ENCODE results near the gene COPG1.
A peak's percentile ranks its signal among the peaks of the same experiment; 100 is the strongest.
"Not testable (repeated sequence)": the region's sequence is repeated elsewhere in the genome, so short reads cannot be mapped to it uniquely, and the experiment has no call there.

COPG1 gene

GRCh38 chr3:129245641-129246306, 3.6 kb upstream of the COPG1 start:
- not testable (repeated sequence) for H3K27me3 ChIP-seq (ENCODE audit: insufficient read depth, low read depth, severe bottlenecking); H3K9me3 ChIP-seq (ENCODE audit: severe bottlenecking); H3K27ac ChIP-seq; H3K4me3 ChIP-seq (ENCODE audit: low read depth, low read length); H3K36me3 ChIP-seq
- peak; percentile 73 for TF ChIP-seq CTCF (IDR thresholded peaks at IDR 0.05; ENCODE audit: low read depth, low read length)
- peak; percentile 89 for DNase-seq

GRCh38 chr3:129246636-129247035, 2.8 kb upstream of the COPG1 start:
- no peak overlapping the region for H3K27ac ChIP-seq
- no peak overlapping the region for H3K4me3 ChIP-seq (ENCODE audit: low read depth, low read length)
- TF ChIP-seq CTCF (IDR thresholded peaks at IDR 0.05; ENCODE audit: low read depth, low read length): no peak
- no peak for DNase-seq
- peaks cover 3% of the 10 kb centered on the region; the same call in 1 of the 2 replicates for H3K36me3 ChIP-seq
- no peaks in the 10 kb centered on the region for H3K9me3 ChIP-seq (ENCODE audit: severe bottlenecking)
- H3K27me3 ChIP-seq (ENCODE audit: insufficient read depth, low read depth, severe bottlenecking): no peaks in the 10 kb centered on the region

GRCh38 chr3:129248286-129248979, 973 bp upstream of the COPG1 start:
- H3K27me3 ChIP-seq (ENCODE audit: insufficient read depth, low read depth, severe bottlenecking): no peaks in the 10 kb centered on the region
- H3K4me3 ChIP-seq (ENCODE audit: low read depth, low read length): peak overlapping the region; percentile 66
- no peaks in the 10 kb centered on the region for H3K9me3 ChIP-seq (ENCODE audit: severe bottlenecking)
- H3K27ac ChIP-seq: no peak overlapping the region
- H3K36me3 ChIP-seq: peaks cover 21% of the 10 kb centered on the region
- DNase-seq: no peak
- no peak for TF ChIP-seq CTCF (IDR thresholded peaks at IDR 0.05; ENCODE audit: low read depth, low read length)

- no peak for DNase-seq
- Histone ChIP-seq H3K9me3 (ENCODE audit: severe bottlenecking) (no peaks in the 10 kb centered on the region), H3K36me3 (peaks cover 55% of the 10 kb centered on the region)
Measured at GRCh38 chr3:129252748-129253147, 3.3 kb downstream of the COPG1 start.

GRCh38 chr3:129254536-129255230, 5.3 kb downstream of the COPG1 start:
- Histone ChIP-seq H3K36me3 (peaks cover 67% of the 10 kb centered on the region), H3K9me3 (ENCODE audit: severe bottlenecking) (no peaks in the 10 kb centered on the region), H3K27me3 (ENCODE audit: insufficient read depth, low read depth, severe bottlenecking) (no peaks in the 10 kb centered on the region), H3K27ac (no peak overlapping the region), H3K4me3 (ENCODE audit: low read depth, low read length) (no peak overlapping the region)
- no peak for DNase-seq
- TF ChIP-seq CTCF (IDR thresholded peaks at IDR 0.05; ENCODE audit: low read depth, low read length): no peak

More at GRCh38 chr3:129252748-129253147, 3.3 kb downstream of the COPG1 start:
- Histone ChIP-seq H3K27ac (no peak overlapping the region), H3K27me3 (ENCODE audit: insufficient read depth, low read depth, severe bottlenecking) (no peaks in the 10 kb centered on the region), H3K4me3 (ENCODE audit: low read depth, low read length) (no peak overlapping the region)
- no peak for TF ChIP-seq CTCF (IDR thresholded peaks at IDR 0.05; ENCODE audit: low read depth, low read length)

Measured in WERI-Rb-1 (cell line).